HEK293 (cell line): Measurements from ENCODE around the gene DNAJC7.

Experiments
- HOXC10 ChIP-seq: sonication (generic); formaldehyde crosslinking; IDR thresholded peaks from 2 replicates; pipeline ENCODE4 v1.8.1; 2023; ENCODE audit warnings: mild to moderate bottlenecking, missing genetic modification reagents
- REPIN1 ChIP-seq: fragments of 450-650 bp; formaldehyde crosslinking; IDR thresholded peaks from 2 replicates; pipeline ENCODE4 v1.5.1; 2017; ENCODE audit warnings: missing biosample characterization, missing genetic modification characterization, low read depth
- ZNF16 ChIP-seq: fragments of 450-650 bp; formaldehyde crosslinking; IDR thresholded peaks from 2 replicates; pipeline ENCODE4 v1.5.1; 2016; ENCODE audit warnings: low read depth, missing biosample characterization, missing genetic modification characterization
- ZNF184 ChIP-seq: fragments of 450-650 bp; IDR thresholded peaks from 2 replicates; pipeline ENCODE4 v1.5.1; 2018; ENCODE audit warnings: missing biosample characterization, mild to moderate bottlenecking, missing genetic modification characterization
- ZNF561 ChIP-seq: fragments of 450-650 bp; IDR thresholded peaks from 2 replicates; pipeline ENCODE4 v1.5.1; 2018; ENCODE audit warnings: missing biosample characterization, missing genetic modification characterization, borderline replicate concordance
- ZNF830 ChIP-seq: fragments of 450-650 bp; IDR thresholded peaks from 2 replicates; pipeline ENCODE4 v1.5.0; 2018; ENCODE audit warnings: missing biosample characterization, missing genetic modification characterization, low read depth, mild to moderate bottlenecking, moderate library complexity
- TF ChIP-seq, protein P1 (sequence below): fragments of 450-650 bp; formaldehyde crosslinking; IDR thresholded peaks from 2 replicates; pipeline ENCODE4 v1.5.1; 2016; ENCODE audit warnings: missing biosample characterization, missing genetic modification characterization
- TF ChIP-seq, protein P2 (sequence below): fragments of 450-650 bp; formaldehyde crosslinking; IDR thresholded peaks from 2 replicates; pipeline ENCODE4 v1.5.1; 2016; ENCODE audit warnings: missing biosample characterization, missing genetic modification characterization

DNA sequence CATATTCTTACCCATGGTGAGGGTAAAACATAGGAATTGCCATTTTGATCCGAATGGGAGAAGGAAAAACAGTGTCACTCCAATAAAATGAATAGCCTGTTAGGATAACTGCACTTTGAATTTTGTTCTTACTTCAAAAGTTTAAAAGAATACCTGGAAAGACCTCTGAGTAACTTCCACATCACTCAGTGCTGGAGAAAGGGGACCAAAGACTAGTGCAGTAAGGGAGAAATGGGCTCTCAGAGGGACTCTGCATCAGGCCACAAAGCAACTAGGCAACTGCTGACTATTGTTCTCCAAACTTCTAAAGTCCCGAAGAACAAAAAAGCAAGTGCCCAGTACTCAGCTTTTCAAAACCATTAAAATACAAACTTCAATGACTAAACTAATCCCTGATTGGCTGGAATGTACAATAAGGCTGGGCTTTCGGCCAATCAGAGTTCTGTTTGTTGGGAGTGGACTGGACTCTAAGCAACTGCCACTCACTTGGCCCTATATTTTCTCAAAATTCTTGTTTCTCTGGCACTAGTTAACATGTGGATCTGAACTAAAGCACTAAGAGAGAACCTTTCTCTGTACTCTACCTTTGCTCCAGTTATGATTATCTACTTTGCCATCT lies 6.2 kb downstream of the DNAJC7 start:
- TF ChIP-seq ZNF561 (tag by site-specific recombination) (no peak), ZNF16 (tag by site-specific recombination) (no peak), ZNF830 (tag by site-specific recombination) (no peak), ZNF184 (tag by site-specific recombination) (peak; percentile 94), HOXC10 (CRISPR knock-in tag) (no peak), REPIN1 (tag by site-specific recombination) (no peak)
- TF ChIP-seq, protein P1, sequence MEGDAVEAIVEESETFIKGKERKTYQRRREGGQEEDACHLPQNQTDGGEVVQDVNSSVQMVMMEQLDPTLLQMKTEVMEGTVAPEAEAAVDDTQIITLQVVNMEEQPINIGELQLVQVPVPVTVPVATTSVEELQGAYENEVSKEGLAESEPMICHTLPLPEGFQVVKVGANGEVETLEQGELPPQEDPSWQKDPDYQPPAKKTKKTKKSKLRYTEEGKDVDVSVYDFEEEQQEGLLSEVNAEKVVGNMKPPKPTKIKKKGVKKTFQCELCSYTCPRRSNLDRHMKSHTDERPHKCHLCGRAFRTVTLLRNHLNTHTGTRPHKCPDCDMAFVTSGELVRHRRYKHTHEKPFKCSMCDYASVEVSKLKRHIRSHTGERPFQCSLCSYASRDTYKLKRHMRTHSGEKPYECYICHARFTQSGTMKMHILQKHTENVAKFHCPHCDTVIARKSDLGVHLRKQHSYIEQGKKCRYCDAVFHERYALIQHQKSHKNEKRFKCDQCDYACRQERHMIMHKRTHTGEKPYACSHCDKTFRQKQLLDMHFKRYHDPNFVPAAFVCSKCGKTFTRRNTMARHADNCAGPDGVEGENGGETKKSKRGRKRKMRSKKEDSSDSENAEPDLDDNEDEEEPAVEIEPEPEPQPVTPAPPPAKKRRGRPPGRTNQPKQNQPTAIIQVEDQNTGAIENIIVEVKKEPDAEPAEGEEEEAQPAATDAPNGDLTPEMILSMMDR = no peak
- TF ChIP-seq, protein P2, sequence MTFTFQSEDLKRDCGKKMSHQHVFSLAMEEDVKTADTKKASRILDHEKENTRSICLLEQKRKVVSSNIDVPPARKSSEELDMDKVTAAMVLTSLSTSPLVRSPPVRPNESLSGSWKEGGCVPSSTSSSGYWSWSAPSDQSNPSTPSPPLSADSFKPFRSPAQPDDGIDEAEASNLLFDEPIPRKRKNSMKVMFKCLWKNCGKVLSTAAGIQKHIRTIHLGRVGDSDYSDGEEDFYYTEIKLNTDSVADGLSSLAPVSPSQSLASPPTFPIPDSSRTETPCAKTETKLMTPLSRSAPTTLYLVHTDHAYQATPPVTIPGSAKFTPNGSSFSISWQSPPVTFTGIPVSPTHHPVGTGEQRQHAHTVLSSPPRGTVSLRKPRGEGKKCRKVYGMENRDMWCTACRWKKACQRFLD (tag by site-specific recombination) = no peak
